ENCODE results near the gene PLSCR2. TPM values are rescaled to one million over a fixed set of nuclear protein-coding genes. Genes with fewer than 3 reads are reported as not detected.
"Not testable (repeated sequence)": the region's sequence is repeated elsewhere in the genome, so short reads cannot be mapped to it uniquely, and the experiment has no call there.

The PLSCR2 gene
- total RNA-seq, 2 donors from 2014 or later, result not detected

DNA sequence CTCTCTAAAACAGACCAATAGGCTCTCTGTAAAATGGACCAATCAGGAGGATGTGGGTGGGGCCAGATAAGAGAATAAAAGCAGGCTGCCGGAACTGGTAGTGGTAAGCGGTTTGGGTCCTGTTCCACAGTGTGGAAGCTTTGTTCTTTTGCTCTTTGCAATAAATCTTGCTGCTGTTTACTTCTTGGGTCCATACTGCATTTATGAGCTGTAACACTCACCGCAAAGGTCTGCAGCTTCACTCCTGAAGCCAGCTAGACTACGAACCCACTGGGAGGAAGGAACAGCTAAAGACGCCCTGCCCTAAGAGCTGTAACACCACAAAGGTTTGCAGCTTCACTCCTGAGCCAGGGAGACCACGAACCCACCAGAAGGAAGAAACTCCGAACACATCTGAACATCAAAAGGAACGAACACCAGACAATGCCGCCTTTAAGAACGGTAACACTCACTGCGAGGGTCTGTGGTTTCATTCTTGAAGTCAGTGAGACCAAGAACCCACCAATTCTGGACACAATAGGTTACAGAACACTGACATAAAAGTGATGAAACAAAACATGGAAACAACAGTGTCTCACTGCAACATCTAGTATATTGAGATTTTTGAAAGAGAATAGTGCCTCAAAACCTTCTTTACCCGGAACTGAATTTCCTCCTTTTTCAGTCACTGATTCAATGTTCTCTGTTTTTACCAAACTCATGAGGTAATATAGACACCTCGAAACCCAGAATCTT, 28.8 kb upstream of the PLSCR2 start:
- H3K36me3 Mint-ChIP-seq (ENCODE audit: low read depth), result no peaks in the 10 kb centered on the region
- peaks cover 6% of the 10 kb centered on the region for H3K4me1 Mint-ChIP-seq
- no peaks in the 10 kb centered on the region for H3K27me3 Mint-ChIP-seq
- no peaks in the 10 kb centered on the region for H3K9me3 Mint-ChIP-seq
- no peak overlapping the region for H3K27ac Mint-ChIP-seq
- H3K4me3 Mint-ChIP-seq, result peak overlapping the region; percentile 66
- peak; percentile 37 for ATAC-seq (replicated peaks)

DNA sequence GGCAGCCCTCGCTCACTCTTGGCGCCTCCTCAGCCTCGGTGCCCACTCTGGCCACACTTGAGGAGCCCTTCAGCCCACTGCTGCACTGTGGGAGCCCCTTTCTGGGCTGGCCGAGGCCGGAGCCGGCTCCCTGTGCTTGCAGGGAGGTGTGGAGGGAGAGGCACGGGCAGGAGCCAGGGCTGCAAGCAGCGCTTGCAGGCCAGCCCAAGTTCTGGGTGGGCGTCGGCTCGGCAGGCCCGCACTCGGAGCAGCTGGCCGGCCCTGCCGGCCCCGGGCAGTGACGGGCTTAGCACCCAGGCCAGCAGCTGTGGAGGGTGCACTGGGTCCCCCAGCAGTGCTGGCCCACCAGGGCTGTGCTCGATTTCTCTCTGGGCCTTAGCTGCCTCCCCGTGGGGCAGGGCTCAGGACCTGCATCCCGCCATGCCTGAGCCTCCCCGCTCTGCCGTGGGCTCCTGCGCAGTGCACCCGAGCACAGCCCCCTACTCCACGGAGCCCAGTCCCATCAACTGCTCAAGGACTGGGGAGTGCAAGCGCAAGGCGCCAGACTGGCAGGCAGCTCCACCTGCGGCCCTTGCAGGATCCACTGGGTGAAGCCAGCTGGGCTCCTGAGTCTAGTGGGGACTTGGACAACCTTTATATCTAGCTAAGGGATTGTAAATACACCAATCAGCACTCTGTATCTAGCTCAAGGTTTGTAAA, 27.9 kb upstream of the PLSCR2 start:
- H3K9me3 Mint-ChIP-seq; ATAC-seq (replicated peaks); H3K36me3 Mint-ChIP-seq (ENCODE audit: low read depth); H3K4me1 Mint-ChIP-seq; H3K27me3 Mint-ChIP-seq; H3K27ac Mint-ChIP-seq: not testable (repeated sequence)
- peak overlapping the region; percentile 66 for H3K4me3 Mint-ChIP-seq

DNA sequence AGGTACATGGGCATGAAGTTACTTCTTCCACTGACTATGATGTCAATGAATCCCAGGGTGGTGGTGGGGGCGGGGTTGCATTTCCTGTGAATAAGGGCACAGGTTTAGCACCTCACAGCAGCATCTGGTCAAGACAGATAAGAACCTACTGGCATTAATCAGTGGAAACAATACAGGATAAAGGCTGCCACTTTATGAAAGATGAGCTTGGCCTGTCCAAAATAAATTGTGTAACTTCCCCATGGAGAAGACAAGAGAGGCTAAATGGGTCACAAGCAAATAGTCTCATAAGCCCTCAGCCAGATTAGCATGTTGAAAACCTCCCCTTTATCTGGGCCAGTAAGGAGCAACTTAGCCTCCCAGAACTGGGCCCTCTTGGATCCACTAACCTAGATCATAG, 27.4 kb upstream of the PLSCR2 start:
- Mint-ChIP-seq H3K4me3 (no peak overlapping the region), H3K9me3 (no peaks in the 10 kb centered on the region), H3K27ac (no peak overlapping the region), H3K4me1 (no peaks in the 10 kb centered on the region), H3K36me3 (ENCODE audit: low read depth) (no peaks in the 10 kb centered on the region), H3K27me3 (no peaks in the 10 kb centered on the region)
- no peak for ATAC-seq (replicated peaks)

DNA sequence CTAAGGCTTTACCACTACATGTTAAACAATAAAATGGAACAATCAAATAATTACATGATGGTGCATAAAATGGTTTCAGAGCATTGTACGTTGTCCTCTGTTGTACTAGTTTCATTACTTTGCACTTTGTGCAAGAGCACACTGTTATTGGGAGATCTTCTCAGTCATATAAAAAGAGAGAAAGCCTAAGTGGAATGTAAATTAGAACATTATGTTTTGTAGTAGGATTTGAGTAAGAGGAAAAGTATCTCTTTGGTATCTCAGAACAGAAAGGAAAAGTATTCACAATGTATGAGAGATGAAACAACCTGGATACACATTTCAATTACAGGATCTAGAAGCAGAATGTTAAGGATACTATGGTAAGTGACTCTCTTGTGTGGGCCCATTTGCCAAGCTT, 26.9 kb upstream of the PLSCR2 start:
- Mint-ChIP-seq H3K9me3 (no peaks in the 10 kb centered on the region), H3K4me1 (no peaks in the 10 kb centered on the region), H3K27me3 (no peaks in the 10 kb centered on the region), H3K4me3 (no peak overlapping the region), H3K36me3 (ENCODE audit: low read depth) (no peaks in the 10 kb centered on the region), H3K27ac (no peak overlapping the region)
- no peak for ATAC-seq (replicated peaks)

DNA sequence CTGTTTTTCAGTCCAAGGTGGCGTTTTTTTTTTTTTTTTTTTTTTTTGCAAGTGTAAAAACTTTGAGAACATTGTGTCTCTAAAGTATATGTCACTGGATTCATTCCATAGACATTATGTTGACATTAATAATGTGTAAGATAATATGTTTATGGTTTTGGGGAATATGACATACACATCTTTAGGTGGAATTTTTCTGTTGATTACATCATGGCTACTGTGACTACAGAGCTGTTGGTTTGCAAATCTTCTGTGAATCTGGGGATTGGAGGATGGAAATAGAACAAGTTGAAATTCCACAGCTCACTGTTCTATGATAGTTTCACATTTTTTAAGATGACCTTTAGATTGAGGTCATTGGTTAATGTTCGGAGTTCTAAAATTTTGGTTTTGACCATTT, 24.4 kb upstream of the PLSCR2 start:
- H3K27me3 Mint-ChIP-seq, result peaks cover 2% of the 10 kb centered on the region
- no peak for ATAC-seq (replicated peaks)

DNA sequence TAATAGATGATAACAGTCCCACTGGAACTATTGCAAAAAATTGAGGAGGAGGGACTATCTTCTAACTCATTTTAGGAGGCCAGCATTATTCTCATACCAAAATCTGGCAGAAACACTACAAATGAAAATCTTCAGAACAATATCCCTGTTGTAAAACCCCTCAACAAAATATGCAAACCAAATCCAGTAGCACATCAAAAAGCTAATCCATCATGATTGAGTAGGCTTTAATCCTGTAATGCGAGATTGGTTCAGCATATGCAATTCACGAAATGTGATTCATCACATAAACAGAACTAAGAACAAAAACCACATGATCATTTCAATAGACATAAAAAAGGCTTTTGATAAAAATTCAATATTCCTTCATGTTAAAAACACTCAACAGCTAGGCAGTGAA, 23.9 kb upstream of the PLSCR2 start:
- Mint-ChIP-seq H3K4me3 (no peak overlapping the region), H3K4me1 (no peaks in the 10 kb centered on the region), H3K36me3 (ENCODE audit: low read depth) (no peaks in the 10 kb centered on the region), H3K27me3 (peaks cover 3% of the 10 kb centered on the region), H3K27ac (no peak overlapping the region), H3K9me3 (peaks cover 4% of the 10 kb centered on the region)
- no peak for ATAC-seq (replicated peaks)

More for the DNA sequence above, 24.4 kb upstream of the PLSCR2 start:
- peaks cover 2% of the 10 kb centered on the region for H3K9me3 Mint-ChIP-seq
- H3K4me3 Mint-ChIP-seq, result no peak overlapping the region
- no peaks in the 10 kb centered on the region for H3K4me1 Mint-ChIP-seq
- H3K36me3 Mint-ChIP-seq (ENCODE audit: low read depth), result no peaks in the 10 kb centered on the region
- no peak overlapping the region for H3K27ac Mint-ChIP-seq

DNA sequence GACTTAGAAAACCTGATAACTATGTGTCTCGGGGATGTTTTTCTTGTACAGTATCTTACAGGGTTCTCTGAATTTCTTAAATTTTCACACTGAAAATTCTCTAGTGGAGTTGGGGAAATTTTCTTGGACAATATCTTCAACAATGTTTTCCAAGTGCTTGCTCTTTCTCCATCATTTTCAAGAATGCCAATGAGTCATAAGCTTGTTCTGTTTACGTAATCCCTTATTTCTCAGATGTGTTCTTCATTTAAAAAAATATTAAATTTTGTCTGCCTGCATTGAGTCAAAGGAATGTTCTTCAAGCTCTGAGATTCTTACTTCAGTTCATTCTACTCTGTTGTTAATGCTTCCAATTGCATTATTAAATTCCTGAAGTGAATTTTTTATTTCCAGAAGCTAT, 21.9 kb upstream of the PLSCR2 start:
- H3K4me1 Mint-ChIP-seq, result no peaks in the 10 kb centered on the region
- no peaks in the 10 kb centered on the region for H3K36me3 Mint-ChIP-seq (ENCODE audit: low read depth)
- peaks cover 6% of the 10 kb centered on the region for H3K27me3 Mint-ChIP-seq
- H3K9me3 Mint-ChIP-seq, result peaks cover 4% of the 10 kb centered on the region
- H3K4me3 Mint-ChIP-seq, result no peak overlapping the region
- no peak overlapping the region for H3K27ac Mint-ChIP-seq
- no peak for ATAC-seq (replicated peaks)

DNA sequence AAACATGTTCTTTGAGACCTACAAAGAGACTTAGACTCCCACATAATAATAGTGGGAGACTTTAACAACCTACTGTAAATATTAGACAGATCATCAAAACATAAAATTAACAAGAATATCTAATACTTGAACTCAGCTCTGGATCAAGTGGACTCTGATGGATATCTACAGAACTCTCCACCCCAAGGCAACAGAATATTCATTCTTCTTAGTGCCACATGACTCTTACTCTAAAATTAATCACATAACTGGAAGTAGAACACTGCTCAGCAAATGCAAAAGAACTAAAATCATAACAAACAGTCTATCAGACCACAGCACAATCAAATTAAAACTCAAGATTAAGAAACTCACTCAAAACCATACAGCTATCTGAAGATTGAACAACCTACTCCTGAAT, 15.9 kb upstream of the PLSCR2 start:
- no peaks in the 10 kb centered on the region for H3K4me1 Mint-ChIP-seq
- H3K4me3 Mint-ChIP-seq, result no peak overlapping the region

DNA sequence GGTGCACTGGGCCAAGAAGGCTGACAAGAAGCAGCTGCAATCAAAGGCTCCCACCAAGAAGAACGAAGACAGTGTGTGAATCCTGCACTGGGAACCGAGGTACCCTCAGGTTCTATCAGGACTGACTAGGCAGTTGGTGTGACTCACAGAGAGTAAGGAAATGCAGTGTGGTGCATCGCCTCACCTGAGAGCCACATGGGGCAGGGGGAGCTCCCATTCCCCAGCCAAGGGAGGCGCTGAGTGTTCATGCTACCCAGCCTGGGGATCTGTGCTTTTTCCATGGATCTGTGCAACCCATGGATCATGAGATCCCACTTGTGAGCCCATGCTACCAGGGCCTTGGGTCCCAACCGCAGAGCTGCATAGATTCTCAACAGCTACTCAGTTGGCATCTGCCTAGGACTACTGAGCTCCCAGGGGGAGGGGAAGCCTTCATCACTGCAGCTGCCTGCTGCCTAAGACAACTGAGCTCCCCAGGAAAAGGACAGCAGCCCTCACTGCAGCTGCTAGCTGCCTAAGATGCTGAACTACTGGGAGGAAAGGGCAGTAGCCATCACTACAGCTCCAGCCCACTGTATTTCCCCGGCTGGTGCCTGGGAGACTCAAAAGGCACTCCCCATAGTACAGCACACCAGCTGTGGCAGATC, 6.9 kb upstream of the PLSCR2 start:
- H3K4me1 Mint-ChIP-seq, result no peaks in the 10 kb centered on the region
- H3K27ac Mint-ChIP-seq, result no peak overlapping the region
- peaks cover 9% of the 10 kb centered on the region for H3K9me3 Mint-ChIP-seq
- no peaks in the 10 kb centered on the region for H3K36me3 Mint-ChIP-seq (ENCODE audit: low read depth)
- no peak overlapping the region for H3K4me3 Mint-ChIP-seq
- no peak for ATAC-seq (replicated peaks)
- peaks cover 44% of the 10 kb centered on the region for H3K27me3 Mint-ChIP-seq

More for the DNA sequence above, 15.9 kb upstream of the PLSCR2 start:
- Mint-ChIP-seq H3K36me3 (ENCODE audit: low read depth) (no peaks in the 10 kb centered on the region), H3K9me3 (peaks cover 12% of the 10 kb centered on the region), H3K27ac (no peak overlapping the region), H3K27me3 (peaks cover 34% of the 10 kb centered on the region)
- ATAC-seq (replicated peaks), result no peak

DNA sequence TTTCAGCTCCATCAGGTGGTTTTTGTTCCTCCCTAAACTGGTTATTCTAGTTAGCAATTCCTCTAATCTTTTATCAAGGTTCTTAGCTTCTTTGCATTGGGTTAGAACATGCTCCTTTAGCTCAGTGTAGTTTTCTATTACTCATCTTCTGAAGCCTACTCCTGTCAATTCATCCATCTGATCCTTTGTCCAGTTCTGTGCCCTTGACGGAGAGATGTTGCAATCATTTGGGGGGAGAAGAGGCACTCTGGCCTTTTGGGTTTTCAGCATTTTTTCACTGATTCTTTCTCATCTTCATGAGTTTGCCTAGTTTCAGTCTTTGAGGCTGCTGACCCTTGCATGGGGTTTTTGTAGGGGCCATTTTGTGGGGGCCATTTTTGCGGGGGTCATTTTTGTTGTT, 5.6 kb upstream of the PLSCR2 start:
- H3K27me3 Mint-ChIP-seq, result peaks cover 37% of the 10 kb centered on the region
- H3K9me3 Mint-ChIP-seq; H3K4me1 Mint-ChIP-seq; H3K4me3 Mint-ChIP-seq; ATAC-seq (replicated peaks); H3K36me3 Mint-ChIP-seq (ENCODE audit: low read depth); H3K27ac Mint-ChIP-seq: not testable (repeated sequence)

DNA sequence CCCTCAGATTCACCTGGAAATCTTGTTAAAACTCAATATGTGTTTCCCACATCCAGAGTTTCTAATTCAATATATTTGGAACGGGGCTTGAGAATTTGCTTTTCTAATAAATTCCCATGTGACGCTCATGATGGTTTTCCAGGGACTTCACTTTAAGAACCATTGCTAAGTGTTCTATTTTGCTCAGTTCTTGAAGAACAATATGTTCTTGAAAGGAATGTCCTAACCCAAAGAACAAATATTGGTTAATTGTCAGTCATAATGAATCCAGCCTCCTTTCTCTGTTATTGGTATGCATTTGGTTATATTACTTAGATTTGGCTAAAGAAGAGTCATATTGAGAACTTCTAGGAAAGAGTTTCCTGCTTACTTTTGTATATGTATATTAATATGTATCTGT, 4.4 kb upstream of the PLSCR2 start:
- no peaks in the 10 kb centered on the region for H3K4me1 Mint-ChIP-seq
- no peaks in the 10 kb centered on the region for H3K9me3 Mint-ChIP-seq
- no peak for ATAC-seq (replicated peaks)
- H3K27me3 Mint-ChIP-seq, result peaks cover 28% of the 10 kb centered on the region
- no peaks in the 10 kb centered on the region for H3K36me3 Mint-ChIP-seq (ENCODE audit: low read depth)
- no peak overlapping the region for H3K27ac Mint-ChIP-seq
- no peak overlapping the region for H3K4me3 Mint-ChIP-seq

DNA sequence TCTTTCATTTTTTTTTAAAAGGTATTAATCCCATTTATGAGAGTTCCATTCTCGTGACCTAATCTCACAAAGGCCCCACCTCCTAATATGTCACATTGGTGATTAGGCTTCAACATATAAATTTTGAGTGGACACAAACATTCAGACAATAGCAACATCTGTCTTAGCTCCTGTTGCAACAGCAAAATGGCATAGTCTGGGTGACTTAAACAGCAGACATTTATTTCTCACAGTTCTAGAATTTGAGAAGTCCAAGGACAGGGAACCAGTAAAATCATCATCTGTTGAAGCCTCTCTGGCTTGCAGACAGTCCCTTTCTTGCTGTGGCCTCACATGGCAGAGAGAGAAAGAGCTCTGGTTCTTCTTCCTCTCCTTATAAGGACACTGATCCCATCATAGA, 3.2 kb upstream of the PLSCR2 start:
- Mint-ChIP-seq H3K36me3 (ENCODE audit: low read depth) (no peaks in the 10 kb centered on the region), H3K27ac (no peak overlapping the region), H3K4me3 (no peak overlapping the region), H3K9me3 (no peaks in the 10 kb centered on the region), H3K27me3 (peaks cover 18% of the 10 kb centered on the region), H3K4me1 (no peaks in the 10 kb centered on the region)
- no peak for ATAC-seq (replicated peaks)

DNA sequence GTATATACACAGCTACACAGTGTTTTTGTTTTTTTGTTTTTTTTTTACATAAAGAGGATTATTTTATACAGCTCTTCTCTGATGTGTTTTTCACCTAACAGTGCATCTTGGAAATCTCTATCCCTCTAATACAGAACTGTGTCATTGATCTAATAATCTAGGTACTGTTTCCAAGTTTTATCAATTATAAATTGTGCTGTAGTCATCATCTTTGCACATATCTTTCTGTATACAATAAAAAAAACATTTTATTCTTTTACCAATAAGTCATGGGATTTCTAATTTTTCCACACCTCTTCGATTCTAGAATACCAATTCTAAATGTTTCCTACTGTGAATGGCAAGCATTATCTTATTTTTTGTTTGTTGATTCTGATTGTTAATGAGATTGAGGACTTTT, 1.7 kb upstream of the PLSCR2 start:
- ATAC-seq (replicated peaks), result no peak
- no peaks in the 10 kb centered on the region for H3K36me3 Mint-ChIP-seq (ENCODE audit: low read depth)
- no peak overlapping the region for H3K4me3 Mint-ChIP-seq
- H3K4me1 Mint-ChIP-seq, result no peaks in the 10 kb centered on the region
- no peaks in the 10 kb centered on the region for H3K9me3 Mint-ChIP-seq
- peaks cover 18% of the 10 kb centered on the region for H3K27me3 Mint-ChIP-seq
- H3K27ac Mint-ChIP-seq, result no peak overlapping the region

DNA sequence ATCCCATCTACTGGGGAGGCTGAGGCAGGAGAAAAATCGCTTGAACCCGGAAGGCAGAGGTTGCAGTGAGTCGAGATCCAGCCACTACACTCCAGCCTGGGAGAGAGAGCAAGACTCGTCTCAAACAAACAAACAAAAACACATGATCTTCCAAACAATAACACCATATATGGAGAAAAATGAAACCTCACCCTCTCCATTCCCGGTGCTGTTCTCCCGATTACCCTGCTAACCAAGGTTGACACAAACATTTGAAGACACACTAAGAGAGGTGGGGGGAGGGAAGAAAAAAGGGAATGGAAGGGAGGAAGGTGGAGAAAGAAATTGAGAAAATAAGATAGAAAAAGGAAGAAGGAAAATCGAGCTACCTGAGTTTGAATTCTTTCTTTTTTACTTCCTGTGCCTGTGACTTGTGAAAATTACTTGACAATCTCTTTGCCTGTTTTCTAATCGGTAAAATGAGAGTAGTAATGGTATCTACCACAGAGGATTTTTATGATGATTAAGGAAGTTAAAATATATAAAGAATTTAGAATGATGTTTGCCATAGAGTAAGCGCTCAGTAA, 1.1 kb upstream of the PLSCR2 start:
- Mint-ChIP-seq H3K36me3 (ENCODE audit: low read depth) (no peaks in the 10 kb centered on the region), H3K27ac (peak overlapping the region; percentile 67), H3K4me3 (peak overlapping the region; percentile 78), H3K4me1 (no peaks in the 10 kb centered on the region), H3K9me3 (no peaks in the 10 kb centered on the region), H3K27me3 (peaks cover 13% of the 10 kb centered on the region)
- no peak for ATAC-seq (replicated peaks)
